Measurements from ENCODE around the gene MTURN. TPM values are rescaled to one million over a fixed set of nuclear protein-coding genes. Genes with fewer than 3 reads are reported as not detected.

Gene MTURN
- total and polyA plus RNA-seq, 8 donors: 8.7 to 14.9 (median 11.4) TPM

- FAIRE-seq (no peak), DNase-seq (no peak), ATAC-seq (no peak)
- WGBS, 2 donors: 88 to 92% methylated on average over 13 of the region's 13 CpGs
- intact Hi-C loops (cut with DNase I): no loop called here
- no peaks in the 10 kb centered on the region for H3K27me3 ChIP-seq
- no peaks in the 10 kb centered on the region for H3K9me3 ChIP-seq
- H3K36me3 ChIP-seq: no peaks in the 10 kb centered on the region
- TF ChIP-seq CTCF (IDR thresholded peaks at IDR 0.05): no peak
- no peak overlapping the region for H3K27ac ChIP-seq
- H3K4me3 ChIP-seq: no peak overlapping the region
- H3K4me1 ChIP-seq: peaks cover 0 to 12% (median 6%) of the 10 kb centered on the region in 3 donors
Observed at GRCh38 chr7:30146127-30146612, 11.4 kb downstream of the MTURN start.

- intact Hi-C loops (cut with DNase I): no loop called here
- no peaks in the 10 kb centered on the region for H3K27me3 ChIP-seq
- H3K9me3 ChIP-seq: no peaks in the 10 kb centered on the region
- 72 to 96% methylated on average over 4 of the region's 4 CpGs for WGBS, 2 donors
- peaks cover 0 to under 1% (median 0%) of the 10 kb centered on the region in 3 donors for H3K36me3 ChIP-seq
- DNase-seq: no peak
- no peak for TF ChIP-seq CTCF (IDR thresholded peaks at IDR 0.05)
- peaks cover 0 to 12% (median 6%) of the 10 kb centered on the region in 3 donors for H3K4me1 ChIP-seq
- H3K4me3 ChIP-seq: no peak overlapping the region
- ATAC-seq: no peak
- H3K27ac ChIP-seq: no peak overlapping the region
- FAIRE-seq: no peak
Observed at GRCh38 chr7:30147223-30147622, 12.4 kb downstream of the MTURN start.

- FAIRE-seq (no peak), DNase-seq (no peak), ATAC-seq (no peak)
- TF ChIP-seq CTCF (IDR thresholded peaks at IDR 0.05): no peak
- H3K9me3 ChIP-seq: no peaks in the 10 kb centered on the region
- WGBS, 2 donors: 93 to 94% methylated on average over 2 of the region's 2 CpGs
- H3K36me3 ChIP-seq: peaks cover 0 to 6% (median 0%) of the 10 kb centered on the region in 3 donors
- no peaks in the 10 kb centered on the region for H3K27me3 ChIP-seq
- H3K4me3 ChIP-seq: no peak overlapping the region
- no peak overlapping the region for H3K27ac ChIP-seq
- intact Hi-C loops (cut with DNase I): no loop called here
- peaks cover 0 to 12% (median 6%) of the 10 kb centered on the region in 3 donors for H3K4me1 ChIP-seq
Observed at GRCh38 chr7:30147785-30148184, 13.0 kb downstream of the MTURN start.

- H3K4me1 ChIP-seq: peaks cover 0 to 12% (median 6%) of the 10 kb centered on the region in 3 donors
- DNase-seq (peak in 1 of 6 donors; percentile 11), ATAC-seq (no peak), FAIRE-seq (no peak)
- 94 to 96% methylated on average over 5 of the region's 5 CpGs for WGBS, 2 donors
- H3K27ac ChIP-seq: peak overlapping the region in 1 of 4 donors; percentile 47
- H3K9me3 ChIP-seq: no peaks in the 10 kb centered on the region
- no peak overlapping the region for H3K4me3 ChIP-seq
- peaks cover 0 to 6% (median 0%) of the 10 kb centered on the region in 3 donors for H3K36me3 ChIP-seq
- intact Hi-C loops (cut with DNase I): no loop called here
- H3K27me3 ChIP-seq: no peaks in the 10 kb centered on the region
- no peak for TF ChIP-seq CTCF (IDR thresholded peaks at IDR 0.05)
Observed at GRCh38 chr7:30148426-30148825, 13.6 kb downstream of the MTURN start.

- WGBS, 2 donors: 64 to 77% methylated on average over 13 of the region's 13 CpGs
- Histone ChIP-seq H3K4me3 (no peak overlapping the region), H3K36me3 (peaks cover 0 to 6% (median 0%) of the 10 kb centered on the region in 3 donors), H3K27me3 (no peaks in the 10 kb centered on the region), H3K9me3 (no peaks in the 10 kb centered on the region), H3K4me1 (peaks cover 0 to 12% (median 6%) of the 10 kb centered on the region in 3 donors), H3K27ac (peak overlapping the region in 2 of 4 donors; percentile 8 to 47)
- intact Hi-C loops (cut with DNase I): no loop called here
- ATAC-seq (peak; percentile 25 to 85 (median 68)), FAIRE-seq (no peak), DNase-seq (peak in 2 of 6 donors; percentile 32 to 42)
- no peak for TF ChIP-seq CTCF (IDR thresholded peaks at IDR 0.05)
Observed at GRCh38 chr7:30148951-30149459, 14.2 kb downstream of the MTURN start.
